WTC11 (cell line): ENCODE measurements around the gene AQP7. TPM values are rescaled to one million over a fixed set of nuclear protein-coding genes. Genes with fewer than 3 reads are reported as not detected.

Experiments used
- ATAC-seq: fragments of 200-7000 bp; cut with Tn5 transposase; 2 replicates; pipeline ENCODE4 v1.10.0; 2021; ENCODE audit warnings: mild to moderate bottlenecking, moderate library complexity
- CTCF ChIA-PET: fragments of 300-600 bp; sonication (Branson Sonifier 250); formaldehyde crosslinking; loops from one replicate; lab custom pipeline; 2021; ENCODE audit warnings: antibody characterized with exemption; lab: Charles Lee
- POLR2A ChIA-PET: fragments of 350-600 bp; sonication (Branson Sonifier 250); formaldehyde crosslinking; loops from one replicate; lab custom pipeline; 2021; ENCODE audit warnings: antibody characterized with exemption; lab: Charles Lee
- DNase-seq: peaks from one replicate; pipeline ENCODE4 v3.0.0; 2021; ENCODE audit warnings: low spot score
- H3K27ac Mint-ChIP-seq: 2 replicates; pipeline ENCODE4 v1.8.0; 2021; ENCODE audit warnings: mixed read lengths
- H3K27me3 Mint-ChIP-seq: 2 replicates; pipeline ENCODE4 v1.8.0; 2021; ENCODE audit warnings: low read depth, mild to moderate bottlenecking, moderate library complexity, mixed read lengths
- H3K36me3 Mint-ChIP-seq: 2 replicates; pipeline ENCODE4 v1.8.0; 2021; ENCODE audit warnings: mixed read lengths
- H3K4me1 Mint-ChIP-seq: 2 replicates; pipeline ENCODE4 v1.8.0; 2022; ENCODE audit warnings: mixed read lengths
- H3K4me3 Mint-ChIP-seq: 2 replicates; pipeline ENCODE4 v1.8.0; 2021; ENCODE audit warnings: mild to moderate bottlenecking, moderate library complexity, mixed read lengths
- H3K9me3 Mint-ChIP-seq: 2 replicates; pipeline ENCODE4 v1.8.0; 2021; ENCODE audit warnings: mixed read lengths
- CREM ChIP-seq: sonication (generic); formaldehyde crosslinking; IDR thresholded peaks from 2 replicates; pipeline ENCODE4 v1.8.1; 2022; ENCODE audit warnings: mild to moderate bottlenecking, missing genetic modification reagents, moderate library complexity
- EMX1 ChIP-seq: fragments of 250-450 bp; sonication (Bioruptor Pico); IDR thresholded peaks from 2 replicates; pipeline ENCODE4 v1.8.0; 2021; ENCODE audit warnings: mild to moderate bottlenecking
- JUN ChIP-seq: sonication (generic); formaldehyde crosslinking; IDR thresholded peaks from 2 replicates; pipeline ENCODE4 v1.8.0; 2023; ENCODE audit warnings: mild to moderate bottlenecking, missing genetic modification reagents
- NR2C2 ChIP-seq: sonication (generic); formaldehyde crosslinking; IDR thresholded peaks from 2 replicates; pipeline ENCODE4 v1.8.0; 2022; ENCODE audit warnings: mild to moderate bottlenecking, missing genetic modification reagents
- PRRX2 ChIP-seq: fragments of 250-450 bp; sonication (Bioruptor Pico); IDR thresholded peaks from 2 replicates; pipeline ENCODE4 v1.8.0; 2021; ENCODE audit warnings: mild to moderate bottlenecking
- TEAD1 ChIP-seq: sonication (generic); formaldehyde crosslinking; IDR thresholded peaks from 2 replicates; pipeline ENCODE4 v1.8.0; 2022; ENCODE audit warnings: mild to moderate bottlenecking, missing genetic modification reagents
- ZNF219 ChIP-seq: sonication (generic); formaldehyde crosslinking; IDR thresholded peaks from 2 replicates; pipeline ENCODE4 v1.8.0; 2023; ENCODE audit warnings: missing genetic modification reagents, mild to moderate bottlenecking, borderline replicate concordance
- ZNF263 ChIP-seq: sonication (generic); formaldehyde crosslinking; IDR thresholded peaks from 2 replicates; pipeline ENCODE4 v1.8.1; 2022; ENCODE audit warnings: low read depth, mild to moderate bottlenecking, moderate library complexity, missing genetic modification reagents
- ZNF317 ChIP-seq: sonication (generic); formaldehyde crosslinking; IDR thresholded peaks from 2 replicates; pipeline ENCODE4 v1.8.1; 2023; ENCODE audit warnings: low read depth, mild to moderate bottlenecking, moderate library complexity, missing genetic modification reagents, borderline replicate concordance
- ZNF416 ChIP-seq: fragments of 250-450 bp; sonication (Bioruptor Pico); IDR thresholded peaks from 2 replicates; pipeline ENCODE4 v1.9.0; 2021; ENCODE audit warnings: mild to moderate bottlenecking, inconsistent platforms
- total RNA-seq: library from RNA; stranded (reverse); gene quantifications from 3 replicates; pipeline ENCODE4 v1.2.3, GENCODE V29; 2021
- TF ChIP-seq, protein P1 (sequence below): fragments of 250-450 bp; sonication (Bioruptor Pico); IDR thresholded peaks from 2 replicates; pipeline ENCODE4 v1.9.0; 2021; ENCODE audit warnings: mild to moderate bottlenecking, borderline replicate concordance
- TF ChIP-seq, protein P2 (sequence below): sonication (generic); formaldehyde crosslinking; IDR thresholded peaks from 2 replicates; pipeline ENCODE4 v1.8.1; 2023; ENCODE audit warnings: mild to moderate bottlenecking, missing genetic modification reagents
- TF ChIP-seq, protein P3 (sequence below): sonication (generic); formaldehyde crosslinking; IDR thresholded peaks from 2 replicates; pipeline ENCODE4 v1.8.0; 2022; ENCODE audit warnings: mild to moderate bottlenecking, missing genetic modification reagents
- TF ChIP-seq, protein P4 (sequence below): sonication (generic); formaldehyde crosslinking; IDR thresholded peaks from 2 replicates; pipeline ENCODE4 v1.8.1; 2023; ENCODE audit warnings: mild to moderate bottlenecking, missing genetic modification reagents, moderate library complexity
- TF ChIP-seq, protein P5 (sequence below): sonication (generic); formaldehyde crosslinking; IDR thresholded peaks from 2 replicates; pipeline ENCODE4 v1.8.0; 2022; ENCODE audit warnings: mild to moderate bottlenecking, missing genetic modification reagents
- TF ChIP-seq, protein P6 (sequence below): fragments of 250-450 bp; sonication (Bioruptor Pico); IDR thresholded peaks from 2 replicates; pipeline ENCODE4 v1.9.0; 2021; ENCODE audit warnings: mild to moderate bottlenecking
- TF ChIP-seq, protein P7 (sequence below): sonication (generic); formaldehyde crosslinking; IDR thresholded peaks from 2 replicates; pipeline ENCODE4 v1.8.0; 2022; ENCODE audit warnings: mild to moderate bottlenecking, missing genetic modification reagents
- TF ChIP-seq, protein P8 (sequence below): sonication (generic); formaldehyde crosslinking; IDR thresholded peaks from 2 replicates; pipeline ENCODE4 v1.8.0; 2023; ENCODE audit warnings: missing genetic modification reagents, mild to moderate bottlenecking, borderline replicate concordance
- TF ChIP-seq, protein P9 (sequence below): sonication (generic); formaldehyde crosslinking; IDR thresholded peaks from 2 replicates; pipeline ENCODE4 v1.8.0; 2023; ENCODE audit warnings: mild to moderate bottlenecking, missing genetic modification reagents

Gene AQP7
- total RNA-seq, 1 experiment from 2014 or later, result 0.17 TPM

DNA sequence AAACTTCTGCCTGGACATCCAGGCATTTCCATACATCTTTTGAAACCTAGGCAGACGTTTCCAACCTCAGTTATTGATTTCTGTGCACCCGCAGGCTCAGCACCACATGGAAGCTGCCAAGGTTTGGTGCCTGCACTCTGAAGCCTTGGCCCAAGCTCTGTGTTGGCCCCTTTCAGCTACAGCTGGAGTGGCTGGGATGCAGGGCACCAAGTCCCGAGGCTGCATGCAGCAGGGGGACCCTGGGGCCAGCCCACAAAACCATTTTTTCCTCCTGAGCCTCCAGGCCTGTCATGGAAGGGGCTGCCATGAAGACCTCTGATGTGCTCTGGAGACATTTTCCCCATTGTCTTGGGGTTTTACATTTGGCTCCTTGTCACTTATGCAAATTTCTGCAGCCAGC, 62.2 kb downstream of the AQP7 start:
- Mint-ChIP-seq H3K4me1 (no peaks in the 10 kb centered on the region), H3K4me3 (no peak overlapping the region), H3K9me3 (peaks cover 32% of the 10 kb centered on the region), H3K27me3 (no peaks in the 10 kb centered on the region), H3K36me3 (peaks cover 65% of the 10 kb centered on the region), H3K27ac (no peak overlapping the region)
- ChIA-PET CTCF (no interaction called here), POLR2A (no interaction called here)
- ATAC-seq (no peak), DNase-seq (no peak)
- TF ChIP-seq, protein P1, sequence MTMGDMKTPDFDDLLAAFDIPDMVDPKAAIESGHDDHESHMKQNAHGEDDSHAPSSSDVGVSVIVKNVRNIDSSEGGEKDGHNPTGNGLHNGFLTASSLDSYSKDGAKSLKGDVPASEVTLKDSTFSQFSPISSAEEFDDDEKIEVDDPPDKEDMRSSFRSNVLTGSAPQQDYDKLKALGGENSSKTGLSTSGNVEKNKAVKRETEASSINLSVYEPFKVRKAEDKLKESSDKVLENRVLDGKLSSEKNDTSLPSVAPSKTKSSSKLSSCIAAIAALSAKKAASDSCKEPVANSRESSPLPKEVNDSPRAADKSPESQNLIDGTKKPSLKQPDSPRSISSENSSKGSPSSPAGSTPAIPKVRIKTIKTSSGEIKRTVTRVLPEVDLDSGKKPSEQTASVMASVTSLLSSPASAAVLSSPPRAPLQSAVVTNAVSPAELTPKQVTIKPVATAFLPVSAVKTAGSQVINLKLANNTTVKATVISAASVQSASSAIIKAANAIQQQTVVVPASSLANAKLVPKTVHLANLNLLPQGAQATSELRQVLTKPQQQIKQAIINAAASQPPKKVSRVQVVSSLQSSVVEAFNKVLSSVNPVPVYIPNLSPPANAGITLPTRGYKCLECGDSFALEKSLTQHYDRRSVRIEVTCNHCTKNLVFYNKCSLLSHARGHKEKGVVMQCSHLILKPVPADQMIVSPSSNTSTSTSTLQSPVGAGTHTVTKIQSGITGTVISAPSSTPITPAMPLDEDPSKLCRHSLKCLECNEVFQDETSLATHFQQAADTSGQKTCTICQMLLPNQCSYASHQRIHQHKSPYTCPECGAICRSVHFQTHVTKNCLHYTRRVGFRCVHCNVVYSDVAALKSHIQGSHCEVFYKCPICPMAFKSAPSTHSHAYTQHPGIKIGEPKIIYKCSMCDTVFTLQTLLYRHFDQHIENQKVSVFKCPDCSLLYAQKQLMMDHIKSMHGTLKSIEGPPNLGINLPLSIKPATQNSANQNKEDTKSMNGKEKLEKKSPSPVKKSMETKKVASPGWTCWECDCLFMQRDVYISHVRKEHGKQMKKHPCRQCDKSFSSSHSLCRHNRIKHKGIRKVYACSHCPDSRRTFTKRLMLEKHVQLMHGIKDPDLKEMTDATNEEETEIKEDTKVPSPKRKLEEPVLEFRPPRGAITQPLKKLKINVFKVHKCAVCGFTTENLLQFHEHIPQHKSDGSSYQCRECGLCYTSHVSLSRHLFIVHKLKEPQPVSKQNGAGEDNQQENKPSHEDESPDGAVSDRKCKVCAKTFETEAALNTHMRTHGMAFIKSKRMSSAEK (CRISPR knock-in tag), result no peak
- TF ChIP-seq TEAD1 (no peak), ZNF263 (no peak), NR2C2 (no peak), ZNF317 (CRISPR knock-in tag) (no peak), PRRX2 (CRISPR knock-in tag) (no peak), JUN (CRISPR knock-in tag) (no peak), ZNF219 (no peak), ZNF416 (CRISPR knock-in tag) (no peak), EMX1 (CRISPR knock-in tag) (no peak), CREM (CRISPR knock-in tag) (no peak)
- TF ChIP-seq, protein P2, sequence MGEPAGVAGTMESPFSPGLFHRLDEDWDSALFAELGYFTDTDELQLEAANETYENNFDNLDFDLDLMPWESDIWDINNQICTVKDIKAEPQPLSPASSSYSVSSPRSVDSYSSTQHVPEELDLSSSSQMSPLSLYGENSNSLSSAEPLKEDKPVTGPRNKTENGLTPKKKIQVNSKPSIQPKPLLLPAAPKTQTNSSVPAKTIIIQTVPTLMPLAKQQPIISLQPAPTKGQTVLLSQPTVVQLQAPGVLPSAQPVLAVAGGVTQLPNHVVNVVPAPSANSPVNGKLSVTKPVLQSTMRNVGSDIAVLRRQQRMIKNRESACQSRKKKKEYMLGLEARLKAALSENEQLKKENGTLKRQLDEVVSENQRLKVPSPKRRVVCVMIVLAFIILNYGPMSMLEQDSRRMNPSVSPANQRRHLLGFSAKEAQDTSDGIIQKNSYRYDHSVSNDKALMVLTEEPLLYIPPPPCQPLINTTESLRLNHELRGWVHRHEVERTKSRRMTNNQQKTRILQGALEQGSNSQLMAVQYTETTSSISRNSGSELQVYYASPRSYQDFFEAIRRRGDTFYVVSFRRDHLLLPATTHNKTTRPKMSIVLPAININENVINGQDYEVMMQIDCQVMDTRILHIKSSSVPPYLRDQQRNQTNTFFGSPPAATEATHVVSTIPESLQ (CRISPR knock-in tag), result no peak
- TF ChIP-seq, protein P3, sequence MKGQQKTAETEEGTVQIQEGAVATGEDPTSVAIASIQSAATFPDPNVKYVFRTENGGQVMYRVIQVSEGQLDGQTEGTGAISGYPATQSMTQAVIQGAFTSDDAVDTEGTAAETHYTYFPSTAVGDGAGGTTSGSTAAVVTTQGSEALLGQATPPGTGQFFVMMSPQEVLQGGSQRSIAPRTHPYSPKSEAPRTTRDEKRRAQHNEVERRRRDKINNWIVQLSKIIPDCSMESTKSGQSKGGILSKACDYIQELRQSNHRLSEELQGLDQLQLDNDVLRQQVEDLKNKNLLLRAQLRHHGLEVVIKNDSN (CRISPR knock-in tag), result no peak
- TF ChIP-seq, protein P4, sequence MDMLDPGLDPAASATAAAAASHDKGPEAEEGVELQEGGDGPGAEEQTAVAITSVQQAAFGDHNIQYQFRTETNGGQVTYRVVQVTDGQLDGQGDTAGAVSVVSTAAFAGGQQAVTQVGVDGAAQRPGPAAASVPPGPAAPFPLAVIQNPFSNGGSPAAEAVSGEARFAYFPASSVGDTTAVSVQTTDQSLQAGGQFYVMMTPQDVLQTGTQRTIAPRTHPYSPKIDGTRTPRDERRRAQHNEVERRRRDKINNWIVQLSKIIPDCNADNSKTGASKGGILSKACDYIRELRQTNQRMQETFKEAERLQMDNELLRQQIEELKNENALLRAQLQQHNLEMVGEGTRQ (CRISPR knock-in tag), result no peak
- TF ChIP-seq, protein P5, sequence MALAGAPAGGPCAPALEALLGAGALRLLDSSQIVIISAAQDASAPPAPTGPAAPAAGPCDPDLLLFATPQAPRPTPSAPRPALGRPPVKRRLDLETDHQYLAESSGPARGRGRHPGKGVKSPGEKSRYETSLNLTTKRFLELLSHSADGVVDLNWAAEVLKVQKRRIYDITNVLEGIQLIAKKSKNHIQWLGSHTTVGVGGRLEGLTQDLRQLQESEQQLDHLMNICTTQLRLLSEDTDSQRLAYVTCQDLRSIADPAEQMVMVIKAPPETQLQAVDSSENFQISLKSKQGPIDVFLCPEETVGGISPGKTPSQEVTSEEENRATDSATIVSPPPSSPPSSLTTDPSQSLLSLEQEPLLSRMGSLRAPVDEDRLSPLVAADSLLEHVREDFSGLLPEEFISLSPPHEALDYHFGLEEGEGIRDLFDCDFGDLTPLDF (CRISPR knock-in tag), result no peak
- TF ChIP-seq, protein P6, sequence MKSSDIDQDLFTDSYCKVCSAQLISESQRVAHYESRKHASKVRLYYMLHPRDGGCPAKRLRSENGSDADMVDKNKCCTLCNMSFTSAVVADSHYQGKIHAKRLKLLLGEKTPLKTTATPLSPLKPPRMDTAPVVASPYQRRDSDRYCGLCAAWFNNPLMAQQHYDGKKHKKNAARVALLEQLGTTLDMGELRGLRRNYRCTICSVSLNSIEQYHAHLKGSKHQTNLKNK (CRISPR knock-in tag), result no peak
- TF ChIP-seq, protein P7, sequence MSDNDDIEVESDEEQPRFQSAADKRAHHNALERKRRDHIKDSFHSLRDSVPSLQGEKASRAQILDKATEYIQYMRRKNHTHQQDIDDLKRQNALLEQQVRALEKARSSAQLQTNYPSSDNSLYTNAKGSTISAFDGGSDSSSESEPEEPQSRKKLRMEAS (CRISPR knock-in tag), result no peak
- TF ChIP-seq, protein P8, sequence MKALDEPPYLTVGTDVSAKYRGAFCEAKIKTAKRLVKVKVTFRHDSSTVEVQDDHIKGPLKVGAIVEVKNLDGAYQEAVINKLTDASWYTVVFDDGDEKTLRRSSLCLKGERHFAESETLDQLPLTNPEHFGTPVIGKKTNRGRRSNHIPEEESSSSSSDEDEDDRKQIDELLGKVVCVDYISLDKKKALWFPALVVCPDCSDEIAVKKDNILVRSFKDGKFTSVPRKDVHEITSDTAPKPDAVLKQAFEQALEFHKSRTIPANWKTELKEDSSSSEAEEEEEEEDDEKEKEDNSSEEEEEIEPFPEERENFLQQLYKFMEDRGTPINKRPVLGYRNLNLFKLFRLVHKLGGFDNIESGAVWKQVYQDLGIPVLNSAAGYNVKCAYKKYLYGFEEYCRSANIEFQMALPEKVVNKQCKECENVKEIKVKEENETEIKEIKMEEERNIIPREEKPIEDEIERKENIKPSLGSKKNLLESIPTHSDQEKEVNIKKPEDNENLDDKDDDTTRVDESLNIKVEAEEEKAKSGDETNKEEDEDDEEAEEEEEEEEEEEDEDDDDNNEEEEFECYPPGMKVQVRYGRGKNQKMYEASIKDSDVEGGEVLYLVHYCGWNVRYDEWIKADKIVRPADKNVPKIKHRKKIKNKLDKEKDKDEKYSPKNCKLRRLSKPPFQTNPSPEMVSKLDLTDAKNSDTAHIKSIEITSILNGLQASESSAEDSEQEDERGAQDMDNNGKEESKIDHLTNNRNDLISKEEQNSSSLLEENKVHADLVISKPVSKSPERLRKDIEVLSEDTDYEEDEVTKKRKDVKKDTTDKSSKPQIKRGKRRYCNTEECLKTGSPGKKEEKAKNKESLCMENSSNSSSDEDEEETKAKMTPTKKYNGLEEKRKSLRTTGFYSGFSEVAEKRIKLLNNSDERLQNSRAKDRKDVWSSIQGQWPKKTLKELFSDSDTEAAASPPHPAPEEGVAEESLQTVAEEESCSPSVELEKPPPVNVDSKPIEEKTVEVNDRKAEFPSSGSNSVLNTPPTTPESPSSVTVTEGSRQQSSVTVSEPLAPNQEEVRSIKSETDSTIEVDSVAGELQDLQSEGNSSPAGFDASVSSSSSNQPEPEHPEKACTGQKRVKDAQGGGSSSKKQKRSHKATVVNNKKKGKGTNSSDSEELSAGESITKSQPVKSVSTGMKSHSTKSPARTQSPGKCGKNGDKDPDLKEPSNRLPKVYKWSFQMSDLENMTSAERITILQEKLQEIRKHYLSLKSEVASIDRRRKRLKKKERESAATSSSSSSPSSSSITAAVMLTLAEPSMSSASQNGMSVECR, result no peak
- TF ChIP-seq, protein P9, sequence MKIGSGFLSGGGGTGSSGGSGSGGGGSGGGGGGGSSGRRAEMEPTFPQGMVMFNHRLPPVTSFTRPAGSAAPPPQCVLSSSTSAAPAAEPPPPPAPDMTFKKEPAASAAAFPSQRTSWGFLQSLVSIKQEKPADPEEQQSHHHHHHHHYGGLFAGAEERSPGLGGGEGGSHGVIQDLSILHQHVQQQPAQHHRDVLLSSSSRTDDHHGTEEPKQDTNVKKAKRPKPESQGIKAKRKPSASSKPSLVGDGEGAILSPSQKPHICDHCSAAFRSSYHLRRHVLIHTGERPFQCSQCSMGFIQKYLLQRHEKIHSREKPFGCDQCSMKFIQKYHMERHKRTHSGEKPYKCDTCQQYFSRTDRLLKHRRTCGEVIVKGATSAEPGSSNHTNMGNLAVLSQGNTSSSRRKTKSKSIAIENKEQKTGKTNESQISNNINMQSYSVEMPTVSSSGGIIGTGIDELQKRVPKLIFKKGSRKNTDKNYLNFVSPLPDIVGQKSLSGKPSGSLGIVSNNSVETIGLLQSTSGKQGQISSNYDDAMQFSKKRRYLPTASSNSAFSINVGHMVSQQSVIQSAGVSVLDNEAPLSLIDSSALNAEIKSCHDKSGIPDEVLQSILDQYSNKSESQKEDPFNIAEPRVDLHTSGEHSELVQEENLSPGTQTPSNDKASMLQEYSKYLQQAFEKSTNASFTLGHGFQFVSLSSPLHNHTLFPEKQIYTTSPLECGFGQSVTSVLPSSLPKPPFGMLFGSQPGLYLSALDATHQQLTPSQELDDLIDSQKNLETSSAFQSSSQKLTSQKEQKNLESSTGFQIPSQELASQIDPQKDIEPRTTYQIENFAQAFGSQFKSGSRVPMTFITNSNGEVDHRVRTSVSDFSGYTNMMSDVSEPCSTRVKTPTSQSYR (CRISPR knock-in tag), result no peak
